Sigmoid colon (tissue), 4 donors: Measurements from ENCODE around the gene GALNT14.

ENCODE experiments used
- EP300 ChIP-seq, 4 donors: sonication (generic); formaldehyde crosslinking; IDR thresholded peaks; one replicate each; pipeline ENCODE4 v1.6.1; 2017; ENCODE audit warnings: antibody characterized with exemption in 4 of 4
- POLR2A ChIP-seq, 2 donors: fragments of 450-650 bp; IDR thresholded peaks; one replicate each; pipeline ENCODE4 v1.6.1; 2016; ENCODE audit warnings: antibody characterized with exemption in 2 of 2, mild to moderate bottlenecking in 2 of 2, moderate library complexity in 2 of 2
- POLR2AphosphoS5 ChIP-seq, 4 donors: sonication (generic); formaldehyde crosslinking; IDR thresholded peaks; one replicate each; pipeline ENCODE4 v1.6.1; 2017; ENCODE audit warnings: antibody characterized with exemption in 4 of 4
- TF ChIP-seq, protein P1 (sequence below), 4 experiments: fragments of 450-650 bp in 3 of 4; fragments of 200-600 bp in 1 of 4; IDR thresholded peaks; one replicate each; pipeline ENCODE4 v1.5.1; 2016 to 2019; ENCODE audit warnings: antibody characterized with exemption in 4 of 4, mild to moderate bottlenecking in 3 of 4, moderate library complexity in 2 of 4

- TF ChIP-seq EP300 (IDR thresholded peaks at IDR 0.05), result no peak
- TF ChIP-seq, protein P1, sequence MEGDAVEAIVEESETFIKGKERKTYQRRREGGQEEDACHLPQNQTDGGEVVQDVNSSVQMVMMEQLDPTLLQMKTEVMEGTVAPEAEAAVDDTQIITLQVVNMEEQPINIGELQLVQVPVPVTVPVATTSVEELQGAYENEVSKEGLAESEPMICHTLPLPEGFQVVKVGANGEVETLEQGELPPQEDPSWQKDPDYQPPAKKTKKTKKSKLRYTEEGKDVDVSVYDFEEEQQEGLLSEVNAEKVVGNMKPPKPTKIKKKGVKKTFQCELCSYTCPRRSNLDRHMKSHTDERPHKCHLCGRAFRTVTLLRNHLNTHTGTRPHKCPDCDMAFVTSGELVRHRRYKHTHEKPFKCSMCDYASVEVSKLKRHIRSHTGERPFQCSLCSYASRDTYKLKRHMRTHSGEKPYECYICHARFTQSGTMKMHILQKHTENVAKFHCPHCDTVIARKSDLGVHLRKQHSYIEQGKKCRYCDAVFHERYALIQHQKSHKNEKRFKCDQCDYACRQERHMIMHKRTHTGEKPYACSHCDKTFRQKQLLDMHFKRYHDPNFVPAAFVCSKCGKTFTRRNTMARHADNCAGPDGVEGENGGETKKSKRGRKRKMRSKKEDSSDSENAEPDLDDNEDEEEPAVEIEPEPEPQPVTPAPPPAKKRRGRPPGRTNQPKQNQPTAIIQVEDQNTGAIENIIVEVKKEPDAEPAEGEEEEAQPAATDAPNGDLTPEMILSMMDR (IDR thresholded peaks at IDR 0.05), result no peak
- no peak for TF ChIP-seq POLR2AphosphoS5 (IDR thresholded peaks at IDR 0.05)
- no peak for TF ChIP-seq POLR2A (IDR thresholded peaks at IDR 0.05)
Measured at GRCh38 chr2:30978854-30979253, 159.4 kb downstream of the GALNT14 start.
